K562 (cell line): ENCODE results near the gene HOXA4. TPM values are rescaled to one million over a fixed set of nuclear protein-coding genes. Genes with fewer than 3 reads are reported as not detected.

ENCODE experiments used
- ATAC-seq: fragments of 200-7000 bp; cut with Tn5 transposase; 3 replicates; pipeline ENCODE4 v1.9.1; 2020; ENCODE audit warnings: moderate library complexity
- BruUV-seq: library from RNA; stranded (reverse); fragments of 400-500 nt; replicated peaks from 2 replicates; lab custom pipeline; 2021; lab: Mats Ljungman, UMichigan
- CTCF ChIA-PET: fragments of 300-600 bp; formaldehyde crosslinking; extraction: SDS; loops from one replicate; lab custom pipeline; 2021; ENCODE audit warnings: low intra/inter-chr PET ratio; lab: Yijun Ruan, JAX
- POLR2A ChIA-PET: fragments of 300-600, 350-650 bp; sonication (Branson Sonifier 250); formaldehyde crosslinking; extraction: SDS; loops from one replicate; lab custom pipeline; 2021; ENCODE audit warnings: antibody characterized with exemption, inconsistent platforms; lab: Yijun Ruan, JAX
- DNase-seq, 4 experiments: peaks; one replicate each; pipeline versions ENCODE4 v3.0.0 to v3.0.0-alpha.2; 2011 to 2018; ENCODE audit warnings: low spot score in 3 of 4, mixed read lengths in 3 of 4; ENCODE audit errors: extremely low read depth in 1 of 4
- FAIRE-seq: peaks from 2 replicates; lab custom pipeline; 2011; peaks lifted over from hg19 to GRCh38; lab: Jason Lieb, UNC
- H2AFZ ChIP-seq: 2 replicates; pipeline ENCODE4 v1.6.0; 2011; ENCODE audit warnings: low read depth, low read length, control low read depth, inconsistent platforms
- H3K27ac ChIP-seq: fragments of 200-600 bp; 3 replicates; pipeline ENCODE4 v1.8.0; 2011; ENCODE audit warnings: low read depth, mild to moderate bottlenecking, control low read depth, inconsistent platforms, low read length, moderate library complexity, mixed read lengths; ENCODE audit errors: extremely low read depth
- H3K27me3 ChIP-seq, 2 experiments: fragments of 300-600 bp in 1 of 2; 2 replicates in 1 of 2; 3 replicates in 1 of 2; pipeline versions ENCODE4 v1.6.0 to v1.8.0; 2011; ENCODE audit warnings: inconsistent platforms in 2 of 2, low read length in 2 of 2, mild to moderate bottlenecking in 1 of 2, mixed read lengths in 1 of 2, moderate library complexity in 1 of 2; ENCODE audit not compliant: control insufficient read depth in 2 of 2, insufficient read depth in 2 of 2
- H3K36me3 ChIP-seq: fragments of 300-600 bp; 3 replicates; pipeline ENCODE4 v1.8.0; 2011; ENCODE audit warnings: mild to moderate bottlenecking, low read length, inconsistent platforms; ENCODE audit not compliant: control insufficient read depth, insufficient read depth
- H3K4me1 ChIP-seq, 2 experiments: fragments of 200-600 bp in 1 of 2; replicated peaks in 1 of 2; 2 replicates in 1 of 2; 3 replicates in 1 of 2; pipeline versions ENCODE4 v1.5.1 to v1.8.0; 2011; ENCODE audit warnings: inconsistent platforms in 2 of 2, low read length in 2 of 2, mild to moderate bottlenecking in 1 of 2, mixed read lengths in 1 of 2, moderate library complexity in 1 of 2; ENCODE audit not compliant: control insufficient read depth in 2 of 2, insufficient read depth in 2 of 2
- H3K4me2 ChIP-seq: 2 replicates; pipeline ENCODE4 v1.6.1; 2011; ENCODE audit warnings: low read length, control low read depth, inconsistent platforms, mixed read lengths; ENCODE audit not compliant: insufficient read depth
- H3K4me3 ChIP-seq: fragments of 200-600 bp; sonication (generic), shearing (Covaris generic); 2 replicates; pipeline ENCODE4 v1.5.1; 2016; ENCODE audit warnings: control low read depth, inconsistent platforms
- H3K79me2 ChIP-seq: fragments of 200-600 bp; 3 replicates; pipeline ENCODE4 v1.8.0; 2011; ENCODE audit warnings: low read length, inconsistent platforms; ENCODE audit not compliant: control insufficient read depth, insufficient read depth
- H3K9ac ChIP-seq, 2 experiments: 2 replicates each; pipeline versions ENCODE4 v1.6.0 to v1.6.1; 2011; ENCODE audit warnings: low read depth in 2 of 2, low read length in 2 of 2, control low read depth in 1 of 2, inconsistent platforms in 1 of 2, mild to moderate bottlenecking in 1 of 2, mixed read lengths in 1 of 2; ENCODE audit not compliant: insufficient read depth in 1 of 2
- H3K9me1 ChIP-seq: one replicate; pipeline ENCODE4 v1.6.0; 2011; ENCODE audit warnings: inconsistent platforms, mild to moderate bottlenecking, low read length, moderate library complexity; ENCODE audit not compliant: control insufficient read depth, insufficient read depth
- H3K9me3 ChIP-seq: replicated peaks from 2 replicates; pipeline ENCODE4 v1.5.1; 2011; ENCODE audit warnings: low read depth, low read length, inconsistent platforms; ENCODE audit not compliant: control insufficient read depth, insufficient read depth
- H4K20me1 ChIP-seq: replicated peaks from 2 replicates; pipeline ENCODE4 v1.6.1; 2011; ENCODE audit warnings: low read length, inconsistent platforms, mixed read lengths; ENCODE audit not compliant: control insufficient read depth, insufficient read depth
- FOSL1 ChIP-seq: fragments of 200-800 bp; sonication (Bioruptor generic); conservative IDR thresholded peaks from 2 replicates; pipeline ENCODE4 v1.6.1; 2016; ENCODE audit warnings: missing genetic modification characterization, missing compliant biosample characterization
- MED1 ChIP-seq: sonication (generic); formaldehyde crosslinking; IDR thresholded peaks from 2 replicates; pipeline ENCODE4 v1.8.1; 2023; ENCODE audit warnings: missing genetic modification reagents, borderline replicate concordance
- MEF2D ChIP-seq: conservative IDR thresholded peaks from 2 replicates; pipeline ENCODE4 v1.6.1; 2016; ENCODE audit warnings: low read depth, missing genetic modification characterization, missing compliant biosample characterization
- NFRKB ChIP-seq: fragments of 450-650 bp; IDR thresholded peaks from 2 replicates; pipeline ENCODE4 v1.6.1; 2016; ENCODE audit warnings: low read depth
- POLR2AphosphoS2 ChIP-seq: IDR thresholded peaks from 2 replicates; pipeline ENCODE4 v1.6.1; 2012; ENCODE audit warnings: low read length, improper control_type of control experiment
- POU5F1 ChIP-seq: fragments of 150-350 bp; IDR thresholded peaks from 2 replicates; pipeline ENCODE4 v1.6.1; 2014; ENCODE audit warnings: borderline replicate concordance, low read length, low read depth, mild to moderate bottlenecking; ENCODE audit not compliant: partially characterized antibody
- RAD51 ChIP-seq: fragments of 450-650 bp; IDR thresholded peaks from 2 replicates; pipeline ENCODE4 v1.7.1; 2016; ENCODE audit warnings: low read depth, mild to moderate bottlenecking, borderline replicate concordance
- UBTF ChIP-seq, 2 experiments: IDR thresholded peaks; 2 replicates each; pipeline ENCODE4 v1.6.1; 2012; ENCODE audit warnings: improper control_type of control experiment in 2 of 2, low read depth in 2 of 2, low read length in 2 of 2, borderline replicate concordance in 1 of 2
- ZFP36 ChIP-seq: fragments of 150-350 bp; IDR thresholded peaks from 2 replicates; pipeline ENCODE4 v1.6.1; 2018; ENCODE audit warnings: low read length, low read depth; ENCODE audit not compliant: partially characterized antibody
- ZNF274 ChIP-seq: IDR thresholded peaks from 2 replicates; pipeline ENCODE4 v1.6.1; 2011; ENCODE audit warnings: low read depth, mild to moderate bottlenecking, low read length, moderate library complexity, borderline replicate concordance
- ZNF436 ChIP-seq: fragments of 250-450, 450-650 bp; sonication (Bioruptor Pico); formaldehyde crosslinking; IDR thresholded peaks from 2 replicates; pipeline ENCODE4 v1.7.0; 2020; ENCODE audit warnings: mild to moderate bottlenecking
- ZNF584 ChIP-seq: fragments of 200-800 bp; sonication (Bioruptor generic); IDR thresholded peaks from 2 replicates; pipeline ENCODE4 v1.6.1; 2016; ENCODE audit warnings: low read depth, mild to moderate bottlenecking, missing genetic modification characterization, missing compliant biosample characterization
- WGBS: fragments of 100-300 bp; shearing (Covaris generic); methylation state at CpG from one replicate; pipeline ENCODE4 v1.1.6; 2016; ENCODE audit warnings: low coverage, mixed read lengths; ENCODE audit not compliant: insufficient coverage; ENCODE audit errors: missing lambda C conversion rate; 5-methylcytosine and 5-hydroxymethylcytosine counted together
- in situ Hi-C: fragments of 300-500 bp; cut with MboI; formaldehyde crosslinking; loops from 4 replicates; pipeline ENCODE4 v1.15.0; 2018; ENCODE audit warnings: inconsistent platforms, mixed read lengths
- intact Hi-C: fragments of 100-400 bp; cut with micrococcal nuclease; formaldehyde crosslinking; loops from 2 replicates; pipeline ENCODE4 v1.14.2; 2022
- polyA plus RNA-seq, 8 experiments: library from polyadenylated mRNA; depleted of rRNA in 4 of 8; stranded (reverse) in 5 of 8; unstranded in 3 of 8; fragments of >200 nt; fragmentation: Nextera tagmentation in 2 of 8; fragmentation: Illumina TruSeq in 1 of 8; extraction: Ambion mirVana in 2 of 8; extraction: Trizol in 1 of 8; gene quantifications; 2 replicates each; pipeline versions ENCODE4 v1.2.1 to v1.2.3, GENCODE V29; 2011 to 2014; ENCODE audit warnings: inconsistent platforms in 1 of 8, missing spikeins in 1 of 8
- total RNA-seq, 7 experiments: library from RNA; depleted of rRNA in 6 of 7; stranded (reverse); fragments of >200 nt in 6 of 7; fragmentation: Illumina TruSeq in 2 of 7; extraction: Trizol in 2 of 7; gene quantifications; 2 replicates each; pipeline versions ENCODE4 v1.2.1 to v1.2.3, GENCODE V29; 2011 to 2021; ENCODE audit warnings: low replicate concordance in 1 of 7

Gene HOXA4
- total and polyA plus RNA-seq, 9 of the 15 experiments (the other 6 are each of a cell fraction or from before 2014, with no cell fraction given): not detected

DNA sequence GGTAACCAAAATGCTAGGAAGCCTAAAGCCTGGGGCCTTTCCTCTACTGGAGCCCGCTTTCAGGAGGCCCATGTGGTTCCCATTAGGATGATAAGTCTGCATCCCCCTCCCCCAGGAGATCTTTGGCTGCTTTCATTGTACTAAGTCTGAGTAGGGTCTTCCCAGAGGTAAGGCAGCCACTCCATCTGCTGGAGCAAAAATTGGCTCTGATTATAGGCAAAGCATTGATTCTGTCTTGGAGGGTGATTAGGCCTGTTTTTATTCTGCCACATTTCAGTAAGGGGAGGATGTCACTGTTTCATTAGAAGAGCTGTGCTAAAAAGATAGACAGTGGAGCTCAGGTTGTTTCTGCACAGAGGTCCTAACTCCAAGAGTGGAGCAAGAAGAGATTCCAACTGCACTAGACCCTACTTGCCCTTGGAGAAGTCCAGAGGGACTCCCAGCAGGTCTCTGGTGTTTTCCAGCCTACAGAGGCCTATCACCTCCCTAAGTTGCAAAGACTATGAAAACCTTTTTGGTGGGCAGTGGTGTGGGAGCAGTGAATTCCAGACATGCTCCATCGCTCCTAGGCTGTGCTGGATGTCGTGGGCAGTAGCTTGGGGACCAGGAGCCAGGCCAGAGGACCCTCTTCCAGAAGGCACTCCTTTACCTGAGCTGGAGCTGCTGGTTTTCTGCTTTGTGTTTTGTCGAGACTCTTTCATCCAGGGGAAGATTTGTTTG, 20.9 kb downstream of the HOXA4 start:
- no peak for ATAC-seq
- H3K27me3 ChIP-seq: peaks cover 51 to 65% of the 10 kb centered on the region in 2 experiments; a peak in 4 of 5 replicates
- no peaks in the 10 kb centered on the region for H3K36me3 ChIP-seq
- no peak overlapping the region for H3K9ac ChIP-seq
- in situ Hi-C loops: no loop called here
- 0 out of 2 replicates have a peak, but pooled peaks cover 6% of the 10 kb centered on the region for H4K20me1 ChIP-seq
- DNase-seq: no peak
- ChIA-PET CTCF (no interaction called here), POLR2A (no interaction called here)
- H3K4me3 ChIP-seq: no peak overlapping the region
- WGBS: 5% methylated on average over 4 of the region's 4 CpGs
- no peaks in the 10 kb centered on the region for H3K9me1 ChIP-seq
- BruUV-seq: no TSS peak
- TF ChIP-seq ZNF584 (CRISPR knock-in tag) (no peak), RAD51 (no peak), POU5F1 (no peak), UBTF (IDR thresholded peaks at IDR 0.05; ENCODE audit: borderline replicate concordance in 1 of 2, low read depth in 2 of 2, low read length in 2 of 2) (no peak), NFRKB (no peak), FOSL1 (tag) (no peak), MEF2D (tag) (no peak), ZNF274 (no peak), ZNF436 (CRISPR knock-in tag) (no peak), MED1 (CRISPR knock-in tag) (no peak), ZFP36 (no peak), POLR2AphosphoS2 (no peak)
- no peak overlapping the region for H3K27ac ChIP-seq
- intact Hi-C loops: no loop called here
- H3K4me2 ChIP-seq: no peak overlapping the region
- no peak overlapping the region for H2AFZ ChIP-seq
- FAIRE-seq: no peak
- no peaks in the 10 kb centered on the region for H3K79me2 ChIP-seq
- no peaks in the 10 kb centered on the region for H3K9me3 ChIP-seq
- peaks cover 0 to 23% of the 10 kb centered on the region in 2 experiments; a peak in 2 of 5 replicates for H3K4me1 ChIP-seq
